GM21825 (cell line): ENCODE data around the gene OR2F2.

ENCODE experiments used
- ATAC-seq: cut with Tn5 transposase; IDR thresholded peaks from one replicate; pipeline ENCODE4 v1.9.1; 2021; ENCODE audit warnings: mild to moderate bottlenecking, moderate library complexity; ENCODE audit not compliant: unreplicated experiment

The OR2F2 gene

DNA sequence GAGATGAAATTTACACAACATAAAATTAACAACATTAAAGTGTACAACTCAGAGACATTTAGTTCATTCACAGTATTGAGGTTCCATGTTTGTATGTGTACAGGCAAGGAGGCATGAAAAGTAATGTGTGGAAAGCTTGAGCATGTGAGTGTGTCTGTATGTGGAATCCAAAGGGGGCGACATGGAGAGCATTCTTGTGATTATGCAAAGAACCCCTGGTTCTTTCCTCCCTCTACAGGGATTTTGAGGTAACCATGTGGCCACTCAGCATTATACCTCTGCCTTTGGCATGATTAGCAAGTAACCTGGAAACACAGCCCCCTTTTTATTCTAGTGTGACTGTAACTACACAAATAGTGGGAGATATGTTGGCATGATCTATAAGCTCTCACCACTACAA is 40.6 kb downstream of the OR2F2 start:
- no peak for ATAC-seq

DNA sequence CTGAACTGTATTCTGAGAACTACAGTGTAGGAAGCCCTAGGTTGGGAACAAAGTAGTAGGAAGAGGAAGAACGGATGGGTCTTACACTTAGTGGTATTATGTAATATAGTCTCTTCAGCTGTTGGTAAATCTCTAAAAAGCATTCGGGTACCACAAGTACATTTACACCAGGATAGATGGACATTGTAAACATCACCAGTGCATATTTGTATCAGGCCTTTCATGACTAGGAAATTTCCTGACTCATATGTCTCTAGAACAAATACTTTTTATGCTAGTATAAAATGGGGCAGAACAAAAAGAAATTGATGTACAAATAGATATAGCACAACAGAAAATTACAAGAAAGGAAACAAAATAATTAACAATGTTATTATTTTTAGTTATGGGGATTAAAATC is 43.6 kb downstream of the OR2F2 start:
- ATAC-seq: no peak

DNA sequence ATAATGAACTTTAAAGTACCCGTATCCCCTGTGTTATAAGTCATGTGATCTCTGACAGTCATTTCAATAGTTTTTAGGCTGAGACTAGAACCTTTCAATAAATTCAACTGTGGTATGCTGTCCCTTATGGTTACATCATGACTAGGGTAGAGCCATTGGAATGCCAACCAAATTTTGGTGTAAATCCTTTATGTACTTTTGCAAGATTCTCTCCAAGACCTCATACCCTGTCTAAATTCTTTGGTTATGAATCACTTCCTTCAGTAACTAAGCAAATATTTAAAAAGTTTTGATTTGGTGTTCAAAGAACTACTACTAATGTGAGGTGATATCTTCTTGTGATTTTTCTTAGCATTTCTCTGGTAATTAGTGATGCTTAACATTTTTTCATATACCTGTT is 44.3 kb downstream of the OR2F2 start:
- ATAC-seq: no peak

DNA sequence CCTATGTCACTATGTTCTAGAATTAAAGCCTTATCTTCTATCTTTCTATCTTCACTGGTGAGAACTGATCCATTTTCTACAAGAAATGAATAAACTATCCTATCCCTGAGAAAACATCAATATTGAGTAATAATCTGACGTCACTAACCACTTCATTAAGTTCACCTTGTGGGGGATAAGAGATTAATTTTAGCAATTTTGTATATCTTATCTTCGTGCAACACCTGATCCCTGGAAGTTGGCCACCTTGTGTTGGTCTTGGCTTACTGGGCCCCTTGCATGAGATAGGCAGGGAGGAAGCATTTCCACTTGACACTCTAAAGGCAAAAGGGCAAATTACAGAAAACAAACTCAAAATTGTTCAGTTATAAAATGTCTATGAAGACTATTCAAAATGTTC is 45.0 kb downstream of the OR2F2 start:
- ATAC-seq: no peak

DNA sequence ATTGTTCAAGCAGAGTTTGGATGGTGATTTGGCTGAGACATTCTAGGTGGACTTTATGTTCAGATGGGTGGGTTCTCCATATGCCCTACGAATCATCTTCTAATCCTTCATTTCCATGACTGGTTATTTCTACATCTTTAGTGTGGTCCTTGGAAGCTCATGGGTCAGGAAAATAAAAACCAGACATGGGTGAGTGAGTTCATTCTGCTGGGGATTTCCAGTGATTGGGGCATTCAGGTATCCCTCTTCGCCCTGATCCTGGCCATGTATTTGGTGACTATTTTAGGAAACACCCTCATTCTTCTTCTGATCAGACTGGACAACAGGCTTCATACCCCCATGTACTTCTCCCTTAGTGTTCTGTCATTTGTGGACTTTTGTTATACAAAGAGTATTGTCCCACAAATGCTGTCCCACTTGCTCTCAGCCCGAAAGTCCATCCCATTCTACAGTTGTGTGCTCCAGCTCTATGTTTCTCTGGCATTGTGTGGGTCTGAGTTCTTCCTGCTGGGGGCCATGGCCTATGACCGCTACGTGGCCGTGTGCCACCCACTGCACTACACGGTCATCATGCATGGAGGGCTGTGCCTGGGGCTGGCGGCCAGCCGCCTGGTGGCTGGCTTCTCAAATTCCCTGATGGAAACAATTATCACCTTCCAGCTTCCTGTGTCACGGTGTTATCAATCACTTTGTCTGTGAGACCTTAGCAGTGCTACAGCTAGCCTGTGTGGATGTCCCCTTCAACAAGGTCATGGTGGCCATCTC is 45.9 kb downstream of the OR2F2 start:
- ATAC-seq: no peak

DNA sequence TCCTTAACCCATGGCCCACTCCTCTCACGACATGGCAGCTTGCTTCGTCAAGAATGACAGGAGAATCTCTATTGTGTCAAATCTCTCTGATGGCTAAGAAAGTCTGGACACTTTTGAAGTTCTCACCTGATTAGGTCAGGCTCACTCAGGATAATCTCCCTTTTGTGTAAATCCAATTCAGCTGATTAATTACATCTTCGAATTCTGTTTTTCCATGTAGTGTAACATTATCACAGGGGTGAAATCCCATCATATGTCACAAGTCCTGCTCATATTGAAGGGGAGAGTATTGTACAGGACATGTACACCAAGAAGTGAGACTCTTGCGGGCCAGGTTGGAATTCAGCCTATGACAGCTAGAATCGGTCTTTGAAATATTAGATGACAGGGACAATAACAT is 48.9 kb downstream of the OR2F2 start:
- no peak for ATAC-seq
